Ishikawa (cell line): Measurements from ENCODE around the gene AIG1.

Source experiments
- CEBPB ChIP-seq: IDR thresholded peaks from 2 replicates; pipeline ENCODE4 v1.6.1; 2012
- CREB1 ChIP-seq: IDR thresholded peaks from 2 replicates; pipeline ENCODE4 v1.6.1; 2012; ENCODE audit warnings: low read depth
- EGR1 ChIP-seq: IDR thresholded peaks from 2 replicates; pipeline ENCODE4 v1.6.1; 2012
- EP300 ChIP-seq: IDR thresholded peaks from 2 replicates; pipeline ENCODE4 v1.6.1; 2012; ENCODE audit warnings: borderline replicate concordance
- NFIC ChIP-seq: IDR thresholded peaks from 2 replicates; pipeline ENCODE4 v1.6.1; 2012
- RAD21 ChIP-seq: IDR thresholded peaks from 2 replicates; pipeline ENCODE4 v1.6.1; 2012; ENCODE audit warnings: low read depth
- TAF1 ChIP-seq: IDR thresholded peaks from 2 replicates; pipeline ENCODE4 v1.6.1; 2012; ENCODE audit warnings: low read depth, mild to moderate bottlenecking
- TCF12 ChIP-seq: IDR thresholded peaks from 2 replicates; pipeline ENCODE4 v1.6.1; 2012; ENCODE audit warnings: low read depth
- TEAD4 ChIP-seq: IDR thresholded peaks from 2 replicates; pipeline ENCODE4 v1.6.1; 2012
- YY1 ChIP-seq: IDR thresholded peaks from 2 replicates; pipeline ENCODE4 v1.6.1; 2012; ENCODE audit warnings: low read depth
- ZBTB7A ChIP-seq: IDR thresholded peaks from 2 replicates; pipeline ENCODE4 v1.6.1; 2012; ENCODE audit warnings: low read depth
- TF ChIP-seq, protein P1 (sequence below): IDR thresholded peaks from 2 replicates; pipeline ENCODE4 v1.6.1; 2012; ENCODE audit warnings: low read depth, mild to moderate bottlenecking
- TF ChIP-seq, protein P2 (sequence below): IDR thresholded peaks from 2 replicates; pipeline ENCODE4 v1.6.1; 2012
- TF ChIP-seq, protein P3 (sequence below): IDR thresholded peaks from 2 replicates; pipeline ENCODE4 v1.6.1; 2012

DNA sequence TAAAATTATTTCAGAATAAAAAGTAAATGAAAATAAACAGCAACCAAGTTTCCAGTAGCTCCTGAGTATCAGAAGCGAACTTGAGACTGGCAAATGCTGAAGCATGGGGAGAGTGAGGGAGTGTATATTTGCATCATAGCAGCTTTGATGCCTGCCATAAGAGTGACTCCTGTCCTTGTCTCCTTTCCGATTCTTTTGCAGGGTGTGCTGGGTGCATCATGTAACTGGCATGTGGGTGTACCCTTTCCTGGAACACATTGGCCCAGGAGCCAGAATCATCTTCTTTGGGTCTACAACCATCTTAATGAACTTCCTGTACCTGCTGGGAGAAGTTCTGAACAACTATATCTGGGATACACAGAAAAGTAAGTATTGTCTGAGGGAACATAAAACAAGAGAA, 272.4 kb downstream of the AIG1 start:
- TF ChIP-seq YY1 (no peak), CREB1 (no peak), NFIC (no peak), ZBTB7A (no peak), RAD21 (no peak), EGR1 (no peak), CEBPB (no peak), EP300 (no peak), TAF1 (no peak), TCF12 (no peak), TEAD4 (no peak)
- TF ChIP-seq, protein P1, sequence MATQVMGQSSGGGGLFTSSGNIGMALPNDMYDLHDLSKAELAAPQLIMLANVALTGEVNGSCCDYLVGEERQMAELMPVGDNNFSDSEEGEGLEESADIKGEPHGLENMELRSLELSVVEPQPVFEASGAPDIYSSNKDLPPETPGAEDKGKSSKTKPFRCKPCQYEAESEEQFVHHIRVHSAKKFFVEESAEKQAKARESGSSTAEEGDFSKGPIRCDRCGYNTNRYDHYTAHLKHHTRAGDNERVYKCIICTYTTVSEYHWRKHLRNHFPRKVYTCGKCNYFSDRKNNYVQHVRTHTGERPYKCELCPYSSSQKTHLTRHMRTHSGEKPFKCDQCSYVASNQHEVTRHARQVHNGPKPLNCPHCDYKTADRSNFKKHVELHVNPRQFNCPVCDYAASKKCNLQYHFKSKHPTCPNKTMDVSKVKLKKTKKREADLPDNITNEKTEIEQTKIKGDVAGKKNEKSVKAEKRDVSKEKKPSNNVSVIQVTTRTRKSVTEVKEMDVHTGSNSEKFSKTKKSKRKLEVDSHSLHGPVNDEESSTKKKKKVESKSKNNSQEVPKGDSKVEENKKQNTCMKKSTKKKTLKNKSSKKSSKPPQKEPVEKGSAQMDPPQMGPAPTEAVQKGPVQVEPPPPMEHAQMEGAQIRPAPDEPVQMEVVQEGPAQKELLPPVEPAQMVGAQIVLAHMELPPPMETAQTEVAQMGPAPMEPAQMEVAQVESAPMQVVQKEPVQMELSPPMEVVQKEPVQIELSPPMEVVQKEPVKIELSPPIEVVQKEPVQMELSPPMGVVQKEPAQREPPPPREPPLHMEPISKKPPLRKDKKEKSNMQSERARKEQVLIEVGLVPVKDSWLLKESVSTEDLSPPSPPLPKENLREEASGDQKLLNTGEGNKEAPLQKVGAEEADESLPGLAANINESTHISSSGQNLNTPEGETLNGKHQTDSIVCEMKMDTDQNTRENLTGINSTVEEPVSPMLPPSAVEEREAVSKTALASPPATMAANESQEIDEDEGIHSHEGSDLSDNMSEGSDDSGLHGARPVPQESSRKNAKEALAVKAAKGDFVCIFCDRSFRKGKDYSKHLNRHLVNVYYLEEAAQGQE = no peak
- TF ChIP-seq, protein P2, sequence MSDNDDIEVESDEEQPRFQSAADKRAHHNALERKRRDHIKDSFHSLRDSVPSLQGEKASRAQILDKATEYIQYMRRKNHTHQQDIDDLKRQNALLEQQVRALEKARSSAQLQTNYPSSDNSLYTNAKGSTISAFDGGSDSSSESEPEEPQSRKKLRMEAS = no peak
- TF ChIP-seq, protein P3, sequence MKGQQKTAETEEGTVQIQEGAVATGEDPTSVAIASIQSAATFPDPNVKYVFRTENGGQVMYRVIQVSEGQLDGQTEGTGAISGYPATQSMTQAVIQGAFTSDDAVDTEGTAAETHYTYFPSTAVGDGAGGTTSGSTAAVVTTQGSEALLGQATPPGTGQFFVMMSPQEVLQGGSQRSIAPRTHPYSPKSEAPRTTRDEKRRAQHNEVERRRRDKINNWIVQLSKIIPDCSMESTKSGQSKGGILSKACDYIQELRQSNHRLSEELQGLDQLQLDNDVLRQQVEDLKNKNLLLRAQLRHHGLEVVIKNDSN = no peak
